ENCODE results near the gene PLBD2. TPM values are rescaled to one million over a fixed set of nuclear protein-coding genes. Genes with fewer than 3 reads are reported as not detected.

PLBD2 gene
- total and polyA plus RNA-seq, 10 of the 15 experiments (the other 5 are each of a cell fraction or from before 2014, with no cell fraction given): 1.4 to 16.6 (median 5.9) TPM

DNA sequence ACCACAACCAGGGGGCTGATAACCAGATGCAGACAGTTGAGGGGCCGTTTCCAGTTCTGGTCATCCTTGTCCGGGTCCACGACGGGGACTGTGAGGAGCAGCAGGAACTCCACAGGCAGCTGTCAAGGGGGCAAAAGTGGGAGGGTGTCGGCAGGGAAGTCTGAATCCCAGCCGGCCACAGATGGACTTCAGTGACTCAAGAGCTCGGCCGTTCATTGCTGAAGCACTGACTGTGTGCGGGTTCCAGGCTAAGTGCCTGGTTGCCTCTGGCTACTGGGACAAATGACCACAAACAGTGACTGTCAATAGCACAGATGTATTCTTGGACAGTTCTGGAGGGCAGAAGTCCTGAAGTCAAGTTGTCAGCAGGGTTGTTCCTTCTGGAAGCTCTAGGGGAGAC lies 43.0 kb upstream of the PLBD2 start (continued):
- no peak for TF ChIP-seq NFYB (IDR thresholded peaks at IDR 0.05; ENCODE audit: insufficient read depth, low read depth, low read length)
- no peak for TF ChIP-seq YY1 (IDR thresholded peaks at IDR 0.05; ENCODE audit: low read depth, low read length)
- TF ChIP-seq CBX5 (IDR thresholded peaks at IDR 0.05; ENCODE audit: low read depth): no peak
- TF ChIP-seq USF1 (IDR thresholded peaks at IDR 0.05; ENCODE audit: borderline replicate concordance, extremely low read length, insufficient read depth, low read depth, low read length): no peak
- TF ChIP-seq DPF2 (IDR thresholded peaks at IDR 0.05): no peak
- no peak for TF ChIP-seq TCF12 (IDR thresholded peaks at IDR 0.05; ENCODE audit: low read depth, low read length)

DNA sequence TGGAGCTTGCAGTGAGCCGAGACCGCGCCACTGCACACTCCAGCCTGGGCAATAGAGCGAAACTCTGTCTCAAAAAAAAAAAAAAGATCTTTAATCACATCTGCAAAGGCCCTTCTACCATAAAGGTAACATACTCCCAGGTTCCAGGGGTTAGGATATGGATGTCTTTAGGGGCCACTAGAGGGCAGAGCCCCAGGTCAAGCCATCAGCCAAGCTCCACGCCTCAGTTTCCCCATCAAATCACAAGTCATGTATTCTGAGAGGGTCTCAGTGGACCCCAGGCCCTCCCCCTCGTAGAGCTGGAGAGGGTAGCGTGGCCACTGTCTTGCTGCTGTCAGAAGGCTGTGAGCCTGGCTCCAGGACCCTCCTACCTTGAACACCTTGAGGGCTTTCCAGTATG lies 42.2 kb upstream of the PLBD2 start:
- 81% methylated on average over 7 of the region's 7 CpGs for WGBS (ENCODE audit: insufficient coverage, insufficient replicate concordance, low lambda C conversion rate, missing lambda C conversion rate)
- no peak overlapping the region for H2AFZ ChIP-seq (ENCODE audit: control insufficient read depth, low read depth, low read length)
- peaks cover 0 to 2% of the 10 kb centered on the region in 2 experiments for H3K36me3 ChIP-seq (ENCODE audit: control insufficient read depth in 2 of 2, insufficient read depth in 2 of 2, low read length in 1 of 2)

More for the DNA sequence above, 42.2 kb upstream of the PLBD2 start:
- ChIA-PET POLR2A (interaction anchor here (0.6 to 2.2 kb wide), 3 partner anchors 11 to 121 kb away, joined by 3 to 6 read pairs (median 3); no protein-coding TSS in a partner anchor), CTCF (interaction anchor here (0.6 to 2.0 kb wide), 2 partner anchors 95 to 109 kb away, joined by 3 to 6 read pairs; no protein-coding TSS in a partner anchor), SMC1A (ENCODE audit: uncharacterized antibody, unreplicated experiment) (interaction anchor here (1.3 kb wide), 1 partner anchor 107 kb away, joined by 3 read pairs; no protein-coding TSS in a partner anchor), RAD21 (ENCODE audit: unreplicated experiment) (no interaction called here)
- no peaks in the 10 kb centered on the region for H3K9me3 ChIP-seq (replicated peaks; ENCODE audit: control insufficient read depth, insufficient read depth, low read length)
- no peaks in the 10 kb centered on the region for H3K79me2 ChIP-seq (ENCODE audit: control insufficient read depth, insufficient read depth, low read length)
- in situ Hi-C loops (cut with MboI) (no loop called here), intact Hi-C loops (cut with micrococcal nuclease; ENCODE audit: unreplicated experiment) (loop anchor here (10.0 kb wide), 1 partner anchor 599 kb away; no protein-coding TSS in a partner anchor)
- no peaks in the 10 kb centered on the region for H3K4me1 ChIP-seq (ENCODE audit: control insufficient read depth, insufficient read depth, low read length)
- BruUV-seq (replicated peaks): no TSS peak
- no peak overlapping the region for H3K9ac ChIP-seq (ENCODE audit: control insufficient read depth, insufficient read depth, low read length)
- no peak overlapping the region for H3K4me3 ChIP-seq
- FAIRE-seq (no peak), ATAC-seq (no peak), DNase-seq (ENCODE audit: low read depth, low spot score) (no peak)
- no peaks in the 10 kb centered on the region for H4K20me1 ChIP-seq (ENCODE audit: control insufficient read depth, insufficient read depth)
- TF ChIP-seq, protein P1, sequence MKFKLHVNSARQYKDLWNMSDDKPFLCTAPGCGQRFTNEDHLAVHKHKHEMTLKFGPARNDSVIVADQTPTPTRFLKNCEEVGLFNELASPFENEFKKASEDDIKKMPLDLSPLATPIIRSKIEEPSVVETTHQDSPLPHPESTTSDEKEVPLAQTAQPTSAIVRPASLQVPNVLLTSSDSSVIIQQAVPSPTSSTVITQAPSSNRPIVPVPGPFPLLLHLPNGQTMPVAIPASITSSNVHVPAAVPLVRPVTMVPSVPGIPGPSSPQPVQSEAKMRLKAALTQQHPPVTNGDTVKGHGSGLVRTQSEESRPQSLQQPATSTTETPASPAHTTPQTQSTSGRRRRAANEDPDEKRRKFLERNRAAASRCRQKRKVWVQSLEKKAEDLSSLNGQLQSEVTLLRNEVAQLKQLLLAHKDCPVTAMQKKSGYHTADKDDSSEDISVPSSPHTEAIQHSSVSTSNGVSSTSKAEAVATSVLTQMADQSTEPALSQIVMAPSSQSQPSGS (IDR thresholded peaks at IDR 0.05; ENCODE audit: low read length): no peak
- TF ChIP-seq NBN (IDR thresholded peaks at IDR 0.05) (no peak), POU2F2 (IDR thresholded peaks at IDR 0.05; ENCODE audit: borderline replicate concordance, low read depth, low read length) (no peak), MLLT1 (IDR thresholded peaks at IDR 0.05) (no peak)
- TF ChIP-seq, protein P2, sequence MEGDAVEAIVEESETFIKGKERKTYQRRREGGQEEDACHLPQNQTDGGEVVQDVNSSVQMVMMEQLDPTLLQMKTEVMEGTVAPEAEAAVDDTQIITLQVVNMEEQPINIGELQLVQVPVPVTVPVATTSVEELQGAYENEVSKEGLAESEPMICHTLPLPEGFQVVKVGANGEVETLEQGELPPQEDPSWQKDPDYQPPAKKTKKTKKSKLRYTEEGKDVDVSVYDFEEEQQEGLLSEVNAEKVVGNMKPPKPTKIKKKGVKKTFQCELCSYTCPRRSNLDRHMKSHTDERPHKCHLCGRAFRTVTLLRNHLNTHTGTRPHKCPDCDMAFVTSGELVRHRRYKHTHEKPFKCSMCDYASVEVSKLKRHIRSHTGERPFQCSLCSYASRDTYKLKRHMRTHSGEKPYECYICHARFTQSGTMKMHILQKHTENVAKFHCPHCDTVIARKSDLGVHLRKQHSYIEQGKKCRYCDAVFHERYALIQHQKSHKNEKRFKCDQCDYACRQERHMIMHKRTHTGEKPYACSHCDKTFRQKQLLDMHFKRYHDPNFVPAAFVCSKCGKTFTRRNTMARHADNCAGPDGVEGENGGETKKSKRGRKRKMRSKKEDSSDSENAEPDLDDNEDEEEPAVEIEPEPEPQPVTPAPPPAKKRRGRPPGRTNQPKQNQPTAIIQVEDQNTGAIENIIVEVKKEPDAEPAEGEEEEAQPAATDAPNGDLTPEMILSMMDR (IDR thresholded peaks at IDR 0.05 in 2 of 3, conservative IDR thresholded peaks at IDR 0.05 in 1 of 3; ENCODE audit: control insufficient read depth in 2 of 3, extremely low read depth in 1 of 3, insufficient read depth in 1 of 3, low read depth in 3 of 3, low read length in 3 of 3): peak in 2 of 3 experiments; percentile 6 to 14; a peak in 1 of 6 replicates
- no peak overlapping the region for H3K4me2 ChIP-seq (ENCODE audit: control insufficient read depth, insufficient read depth)
- H3K27ac ChIP-seq (ENCODE audit: control insufficient read depth, insufficient read depth): no peak overlapping the region
- no peaks in the 10 kb centered on the region for H3K27me3 ChIP-seq (replicated peaks in 1 of 2; ENCODE audit: control insufficient read depth in 2 of 2, insufficient read depth in 2 of 2, low read length in 1 of 2)

Measured in GM12878 (cell line).